Adrenal gland (tissue), 12 donors: ENCODE measurements around the gene RAP1GAP2. TPM values are rescaled to one million over a fixed set of nuclear protein-coding genes. Genes with fewer than 3 reads are reported as not detected.

Experiments
- microRNA counts, 2 donors: library from miRNA; unstranded; fragments of <30 nt; microRNA quantifications; one replicate each; lab custom pipeline; 2016
- microRNA-seq, 3 donors: library from miRNA; unstranded; fragments of <30 nt; microRNA quantifications; one replicate each; pipeline ENCODE4, GENCODE V29; 2017 to 2020
- polyA plus RNA-seq, 3 donors: library from polyadenylated mRNA; stranded (reverse); fragments of 200-250 nt in 2 of 3; fragments of 350-450 nt in 1 of 3; fragmentation: Illumina TruSeq in 1 of 3; extraction: RNeasy Lipid Tissue Mini Kit (QIAGEN cat#74804) in 1 of 3; gene quantifications; one replicate each; pipeline ENCODE4 v1.2.3, GENCODE V29; 2013 to 2014
- small RNA-seq, 2 donors: library from RNA; depleted of rRNA; stranded (forward); fragments of <200 nt; gene quantifications; one replicate each; pipeline ENCODE3, GENCODE V24; 2016
- total RNA-seq, 9 donors: library from RNA; depleted of rRNA in 4 of 9; stranded (reverse); fragments of >200 nt in 4 of 9; fragments of 120-200 nt in 1 of 9; fragmentation: NEBNext Ultra II Directional in 1 of 9; extraction: Animal tissue kit (Norgen Biotek cat#: 25700) in 1 of 9; gene quantifications; one replicate each; pipeline versions ENCODE4 v1.1.0 to v1.2.4, GENCODE V29; 2013 to 2023
- donor health status: healthy with polysubstance abuse.
- donor health status: Bipolar disorder and iron deficiency.
- donor health status: DM: yes; HTN: yes; CAD: no.
- donor health status: DM: no; HTN: no; CAD: no.
- donor health status: DM: no; HTN: no; CAD: no.
- donor health status: DM: yes; HTN: yes; CAD: no.

Gene RAP1GAP2
- total and polyA plus RNA-seq, 12 donors: 4.2 to 20.4 (median 6.9) TPM

MicroRNAs encoded within 50 kb of the gene (microRNA counts, 767-probe panel; counts per million panel counts)
- microRNA hsa-miR-1253 (lab: Ali Mortazavi, UCI): 0 counts per million in 2 donors

Small RNAs within 50 kb of the gene (microRNA-seq; reads per million reads assigned to microRNA genes)
- 0 reads per million in 3 donors for gene MIR1253

Small RNAs within 50 kb of the gene (small RNA-seq; reads per million reads assigned to genes)
- 0 reads per million in 2 donors for gene MIR1253
- gene hsa-mir-1253: 0 reads per million in 2 donors

Other genes starting within 250 kb of the RAP1GAP2 start
- gene PAFAH1B1, start 202.8 kb upstream of the RAP1GAP2 start, total RNA-seq: 100 to 1,000 TPM in 4 of 9 donors, 10 to 100 TPM in 5; 61.7 to 166 (median 99.1) TPM
- 100 to 1,000 TPM in 1 of 3 donors, 10 to 100 TPM in 2; 42.4 to 135 (median 50.8) TPM for gene PAFAH1B1, start 202.8 kb upstream of the RAP1GAP2 start, polyA plus RNA-seq
- gene CLUH, start 84.7 kb upstream of the RAP1GAP2 start, total RNA-seq: 100 to 1,000 TPM in 8 of 9 donors, 10 to 100 TPM in 1; 28.0 to 191 (median 127) TPM
- gene CLUH, start 84.7 kb upstream of the RAP1GAP2 start, polyA plus RNA-seq: 100 to 1,000 TPM in 2 of 3 donors, 10 to 100 TPM in 1; 57.6 to 118 (median 109) TPM
- 1 to 10 TPM in 1 of 9 donors, under 1 TPM in 5, not detected in 3; 0.10 to 1.5 (median 0.14) TPM for gene CCDC92B, start 46.8 kb upstream of the RAP1GAP2 start, total RNA-seq
- 1 to 10 TPM in 1 of 3 donors, under 1 TPM in 2; 0.59 to 4.7 (median 0.77) TPM for gene CCDC92B, start 46.8 kb upstream of the RAP1GAP2 start, polyA plus RNA-seq